Fibroblast of lung (primary cell): ENCODE data around the gene CYB561. TPM values are rescaled to one million over a fixed set of nuclear protein-coding genes. Genes with fewer than 3 reads are reported as not detected.

Experiments used
- DNase-seq, 2 donors: peaks; one replicate each; pipeline versions ENCODE4 v3.0.0 to v3.0.0-alpha.2; 2010; ENCODE audit warnings: low read depth in 2 of 2
- H2AFZ ChIP-seq: 2 replicates; pipeline ENCODE4 v1.5.1; 2012; ENCODE audit warnings: low read length, control low read depth, inconsistent platforms
- H3K27ac ChIP-seq: 2 replicates; pipeline ENCODE4 v1.5.1; 2011; ENCODE audit warnings: low read length, control low read depth; ENCODE audit not compliant: insufficient read depth
- H3K27me3 ChIP-seq: 2 replicates; pipeline ENCODE4 v1.5.1; 2011; ENCODE audit warnings: mild to moderate bottlenecking, low read length; ENCODE audit not compliant: control insufficient read depth, insufficient read depth
- H3K36me3 ChIP-seq: 2 replicates; pipeline ENCODE4 v1.5.1; 2011; ENCODE audit warnings: low read length; ENCODE audit not compliant: control insufficient read depth, insufficient read depth
- H3K4me1 ChIP-seq: 2 replicates; pipeline ENCODE4 v1.5.1; 2011; ENCODE audit warnings: low read length; ENCODE audit not compliant: control insufficient read depth, insufficient read depth; ENCODE audit errors: extremely low read depth
- H3K4me2 ChIP-seq: 2 replicates; pipeline ENCODE4 v1.5.1; 2011; ENCODE audit warnings: low read length, control low read depth; ENCODE audit not compliant: insufficient read depth; ENCODE audit errors: extremely low read depth
- H3K4me3 ChIP-seq, 4 experiments: fragments of 200-600 bp in 1 of 4; sonication (generic) in 1 of 4; replicated peaks in 1 of 4; 2 replicates each; pipeline ENCODE4 v1.5.1; 2011 to 2016; ENCODE audit warnings: low read length in 4 of 4, low read depth in 3 of 4, mild to moderate bottlenecking in 3 of 4, control low read depth in 2 of 4, inconsistent platforms in 1 of 4, mixed read lengths in 1 of 4; ENCODE audit not compliant: insufficient read depth in 1 of 4; ENCODE audit errors: control extremely low read depth in 1 of 4
- H3K79me2 ChIP-seq: 2 replicates; pipeline ENCODE4 v1.5.1; 2012; ENCODE audit warnings: mild to moderate bottlenecking, low read length, inconsistent platforms; ENCODE audit not compliant: control insufficient read depth, insufficient read depth
- H3K9ac ChIP-seq: 2 replicates; pipeline ENCODE4 v1.5.1; 2011; ENCODE audit warnings: mild to moderate bottlenecking, low read length, control low read depth; ENCODE audit not compliant: insufficient read depth
- H3K9me3 ChIP-seq: 2 replicates; pipeline ENCODE4 v1.5.1; 2012; ENCODE audit warnings: low read depth, low read length; ENCODE audit not compliant: control insufficient read depth, insufficient read depth
- H4K20me1 ChIP-seq: 2 replicates; pipeline ENCODE4 v1.5.1; 2011; ENCODE audit warnings: low read length; ENCODE audit not compliant: control insufficient read depth, insufficient read depth; ENCODE audit errors: extremely low read depth
- EZH2 ChIP-seq: IDR thresholded peaks from 2 replicates; pipeline ENCODE4 v1.5.1; 2012; ENCODE audit warnings: low read length, control low read depth, mild to moderate bottlenecking; ENCODE audit errors: missing control alignments
- polyA plus RNA-seq, 2 donors: library from polyadenylated mRNA; depleted of rRNA in 1 of 2; stranded (reverse) in 1 of 2; unstranded in 1 of 2; fragments of >200 nt; gene quantifications; 2 replicates each; pipeline ENCODE4 v1.2.1, GENCODE V29; 2011 to 2012; ENCODE audit warnings: missing spikeins in 1 of 2
- total RNA-seq: library from RNA; depleted of rRNA; stranded (reverse); fragments of >200 nt; gene quantifications from 2 replicates; pipeline ENCODE4 v1.2.1, GENCODE V29; 2014
- TF ChIP-seq, protein P1 (sequence below), 2 donors: IDR thresholded peaks in 1 of 2; conservative IDR thresholded peaks in 1 of 2; 1 replicate in 1 of 2; 2 replicates in 1 of 2; pipeline ENCODE4 v1.5.1; 2011 to 2012; ENCODE audit warnings: low read length in 2 of 2, control low read depth in 1 of 2, inconsistent platforms in 1 of 2, low read depth in 1 of 2, mild to moderate bottlenecking in 1 of 2

Gene CYB561
- total and polyA plus RNA-seq, 2 donors (not counting 1 experiment from before 2014, with no cell fraction given) = 7.8 to 13.7 TPM

DNA sequence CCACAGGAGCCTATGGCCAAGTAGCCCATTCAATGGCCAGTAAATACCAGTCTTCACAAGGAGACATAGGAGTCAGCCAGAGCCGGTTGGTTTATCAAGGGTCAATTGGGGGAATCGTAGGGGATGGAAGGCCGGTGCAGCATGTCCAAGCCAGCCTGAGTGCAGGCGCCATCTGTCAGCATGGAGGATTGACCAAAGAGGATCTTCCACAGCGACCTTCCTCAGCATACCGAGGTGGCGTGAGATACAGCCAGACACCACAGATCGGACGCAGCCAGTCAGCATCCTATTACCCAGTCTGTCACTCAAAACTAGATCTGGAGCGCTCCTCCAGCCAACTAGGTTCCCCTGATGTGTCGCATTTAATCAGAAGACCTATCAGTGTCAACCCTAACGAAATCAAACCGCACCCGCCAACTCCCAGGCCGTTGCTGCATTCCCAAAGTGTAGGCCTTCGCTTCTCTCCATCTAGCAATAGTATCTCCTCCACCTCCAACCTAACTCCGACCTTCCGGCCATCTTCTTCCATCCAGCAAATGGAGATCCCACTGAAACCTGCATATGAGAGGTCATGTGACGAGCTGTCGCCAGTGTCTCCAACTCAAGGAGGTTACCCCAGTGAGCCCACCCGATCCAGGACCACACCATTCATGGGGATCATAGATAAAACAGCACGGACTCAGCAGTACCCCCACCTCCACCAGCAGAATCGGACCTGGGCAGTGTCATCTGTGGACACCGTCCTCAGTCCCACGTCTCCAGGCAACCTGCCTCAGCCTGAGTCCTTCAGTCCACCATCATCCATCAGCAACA, 25.0 kb downstream of the CYB561 start:
- no peak overlapping the region for H2AFZ ChIP-seq
- no peaks in the 10 kb centered on the region for H3K27me3 ChIP-seq
- DNase-seq = no peak
- peaks cover 3% of the 10 kb centered on the region for H3K36me3 ChIP-seq
- no peak overlapping the region for H3K4me3 ChIP-seq
- no peak overlapping the region for H3K27ac ChIP-seq
- H3K9me3 ChIP-seq = no peaks in the 10 kb centered on the region
- TF ChIP-seq EZH2 = no peak
- TF ChIP-seq, protein P1, sequence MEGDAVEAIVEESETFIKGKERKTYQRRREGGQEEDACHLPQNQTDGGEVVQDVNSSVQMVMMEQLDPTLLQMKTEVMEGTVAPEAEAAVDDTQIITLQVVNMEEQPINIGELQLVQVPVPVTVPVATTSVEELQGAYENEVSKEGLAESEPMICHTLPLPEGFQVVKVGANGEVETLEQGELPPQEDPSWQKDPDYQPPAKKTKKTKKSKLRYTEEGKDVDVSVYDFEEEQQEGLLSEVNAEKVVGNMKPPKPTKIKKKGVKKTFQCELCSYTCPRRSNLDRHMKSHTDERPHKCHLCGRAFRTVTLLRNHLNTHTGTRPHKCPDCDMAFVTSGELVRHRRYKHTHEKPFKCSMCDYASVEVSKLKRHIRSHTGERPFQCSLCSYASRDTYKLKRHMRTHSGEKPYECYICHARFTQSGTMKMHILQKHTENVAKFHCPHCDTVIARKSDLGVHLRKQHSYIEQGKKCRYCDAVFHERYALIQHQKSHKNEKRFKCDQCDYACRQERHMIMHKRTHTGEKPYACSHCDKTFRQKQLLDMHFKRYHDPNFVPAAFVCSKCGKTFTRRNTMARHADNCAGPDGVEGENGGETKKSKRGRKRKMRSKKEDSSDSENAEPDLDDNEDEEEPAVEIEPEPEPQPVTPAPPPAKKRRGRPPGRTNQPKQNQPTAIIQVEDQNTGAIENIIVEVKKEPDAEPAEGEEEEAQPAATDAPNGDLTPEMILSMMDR (conservative IDR thresholded peaks at IDR 0.05 in 1 of 2, IDR thresholded peaks at IDR 0.05 in 1 of 2; ENCODE audit: low read depth in 1 of 2, low read length in 2 of 2) = no peak
- H3K79me2 ChIP-seq = no peaks in the 10 kb centered on the region
- no peaks in the 10 kb centered on the region for H4K20me1 ChIP-seq
- H3K4me1 ChIP-seq = no peaks in the 10 kb centered on the region
- no peak overlapping the region for H3K9ac ChIP-seq
- H3K4me2 ChIP-seq = no peak overlapping the region

DNA sequence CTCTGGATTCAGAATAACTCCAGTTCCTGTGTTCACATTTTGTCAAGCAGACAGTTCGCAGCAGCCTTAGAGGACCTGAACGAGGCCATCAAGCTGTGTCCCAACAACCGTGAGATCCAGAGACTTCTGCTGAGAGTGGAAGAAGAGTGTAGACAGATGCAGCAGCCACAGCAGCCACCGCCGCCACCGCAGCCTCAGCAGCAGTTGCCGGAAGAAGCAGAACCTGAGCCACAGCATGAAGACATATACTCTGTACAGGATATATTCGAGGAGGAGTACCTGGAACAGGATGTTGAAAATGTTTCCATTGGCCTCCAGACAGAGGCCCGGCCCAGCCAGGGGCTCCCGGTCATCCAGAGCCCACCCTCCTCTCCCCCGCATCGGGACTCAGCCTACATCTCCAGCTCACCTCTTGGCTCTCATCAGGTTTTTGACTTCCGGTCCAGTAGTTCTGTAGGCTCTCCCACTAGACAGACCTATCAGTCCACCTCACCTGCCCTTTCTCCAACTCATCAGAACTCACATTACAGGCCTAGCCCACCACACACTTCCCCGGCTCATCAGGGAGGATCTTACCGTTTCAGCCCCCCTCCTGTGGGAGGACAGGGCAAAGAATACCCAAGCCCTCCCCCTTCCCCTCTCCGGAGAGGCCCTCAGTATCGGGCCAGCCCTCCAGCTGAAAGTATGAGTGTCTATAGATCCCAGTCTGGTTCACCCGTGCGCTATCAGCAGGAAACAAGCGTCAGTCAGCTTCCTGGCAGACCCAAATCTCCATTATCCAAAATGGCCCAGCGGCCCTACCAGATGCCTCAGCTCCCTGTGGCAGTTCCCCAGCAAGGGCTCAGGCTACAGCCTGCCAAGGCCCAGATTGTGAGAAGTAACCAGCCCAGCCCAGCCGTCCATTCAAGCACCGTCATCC, 25.9 kb downstream of the CYB561 start:
- Histone ChIP-seq H3K9me3 (no peaks in the 10 kb centered on the region), H3K4me2 (no peak overlapping the region), H3K4me1 (no peaks in the 10 kb centered on the region)

More for the DNA sequence above, 25.9 kb downstream of the CYB561 start:
- no peak overlapping the region for H3K27ac ChIP-seq
- no peak for DNase-seq
- no peak overlapping the region for H3K9ac ChIP-seq
- H3K79me2 ChIP-seq = no peaks in the 10 kb centered on the region
- H4K20me1 ChIP-seq = no peaks in the 10 kb centered on the region
- no peak overlapping the region for H3K4me3 ChIP-seq
- H3K36me3 ChIP-seq = peaks cover 3% of the 10 kb centered on the region
- no peaks in the 10 kb centered on the region for H3K27me3 ChIP-seq
- H2AFZ ChIP-seq = no peak overlapping the region
- TF ChIP-seq EZH2 = no peak
- TF ChIP-seq, protein P1 (conservative IDR thresholded peaks at IDR 0.05 in 1 of 2, IDR thresholded peaks at IDR 0.05 in 1 of 2; ENCODE audit: low read depth in 1 of 2, low read length in 2 of 2) = no peak
